Coronary artery (tissue), 2 donors: ENCODE results near the gene RNGTT.

Experiments used
- DNase-seq: peaks from one replicate; pipeline ENCODE4 v3.0.0-alpha.2; 2017; ENCODE audit warnings: low spot score
- H3K27ac ChIP-seq, 2 donors: fragments of 200-600 bp; sonication (generic); one replicate each; pipeline ENCODE4 v1.5.1; 2016 to 2019
- H3K4me3 ChIP-seq: fragments of 200-600 bp; sonication (generic); 2 replicates; pipeline ENCODE4 v1.5.1; 2016; ENCODE audit warnings: mild to moderate bottlenecking, moderate library complexity
- TF ChIP-seq, protein P1 (sequence below): fragments of 200-600 bp; sonication (generic); IDR thresholded peaks from one replicate; pipeline ENCODE4 v1.5.1; 2019; ENCODE audit warnings: antibody characterized with exemption

The RNGTT gene

DNA sequence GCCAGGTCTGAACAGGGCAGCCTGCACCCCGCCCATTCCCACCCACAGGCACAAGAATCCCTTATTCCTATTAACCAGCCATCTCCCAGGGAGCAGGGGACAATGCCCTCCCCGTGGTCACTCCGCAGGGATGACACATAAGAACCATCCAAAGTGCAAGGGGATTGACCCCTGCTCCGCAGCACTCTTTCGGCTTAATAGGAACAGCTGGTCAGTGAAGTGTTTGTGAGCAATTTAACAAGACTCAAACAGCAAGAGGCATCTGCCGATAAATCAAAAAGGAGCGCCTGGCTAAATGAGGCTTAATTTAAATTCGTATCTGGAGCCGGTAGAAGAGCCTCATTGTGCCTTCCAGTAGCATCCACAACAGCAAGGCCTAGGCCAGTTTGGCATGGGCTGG lies 389.4 kb downstream of the RNGTT start:
- DNase-seq: no peak
- H3K4me3 ChIP-seq: no peak overlapping the region
- TF ChIP-seq, protein P1, sequence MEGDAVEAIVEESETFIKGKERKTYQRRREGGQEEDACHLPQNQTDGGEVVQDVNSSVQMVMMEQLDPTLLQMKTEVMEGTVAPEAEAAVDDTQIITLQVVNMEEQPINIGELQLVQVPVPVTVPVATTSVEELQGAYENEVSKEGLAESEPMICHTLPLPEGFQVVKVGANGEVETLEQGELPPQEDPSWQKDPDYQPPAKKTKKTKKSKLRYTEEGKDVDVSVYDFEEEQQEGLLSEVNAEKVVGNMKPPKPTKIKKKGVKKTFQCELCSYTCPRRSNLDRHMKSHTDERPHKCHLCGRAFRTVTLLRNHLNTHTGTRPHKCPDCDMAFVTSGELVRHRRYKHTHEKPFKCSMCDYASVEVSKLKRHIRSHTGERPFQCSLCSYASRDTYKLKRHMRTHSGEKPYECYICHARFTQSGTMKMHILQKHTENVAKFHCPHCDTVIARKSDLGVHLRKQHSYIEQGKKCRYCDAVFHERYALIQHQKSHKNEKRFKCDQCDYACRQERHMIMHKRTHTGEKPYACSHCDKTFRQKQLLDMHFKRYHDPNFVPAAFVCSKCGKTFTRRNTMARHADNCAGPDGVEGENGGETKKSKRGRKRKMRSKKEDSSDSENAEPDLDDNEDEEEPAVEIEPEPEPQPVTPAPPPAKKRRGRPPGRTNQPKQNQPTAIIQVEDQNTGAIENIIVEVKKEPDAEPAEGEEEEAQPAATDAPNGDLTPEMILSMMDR: no peak
- H3K27ac ChIP-seq: no peak overlapping the region

DNA sequence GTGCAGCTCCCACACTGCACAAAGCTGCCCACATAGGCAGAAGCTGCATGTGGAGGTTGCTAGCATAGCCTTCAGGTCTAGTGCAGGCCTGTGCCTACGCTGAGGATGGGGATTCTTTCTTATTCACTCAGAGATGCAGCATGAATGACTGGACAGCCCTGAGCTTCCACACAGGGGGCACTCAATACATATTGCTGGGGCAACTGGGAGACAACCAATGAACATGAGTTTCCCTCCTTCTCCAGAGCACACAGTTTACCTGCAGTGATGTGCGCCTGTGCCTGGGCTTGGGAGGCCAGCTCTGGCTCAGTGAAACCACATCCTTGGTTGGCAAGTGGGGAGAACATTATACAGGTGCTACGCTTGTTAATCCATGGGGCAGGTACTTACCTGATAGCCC lies 389.9 kb downstream of the RNGTT start:
- no peak overlapping the region for H3K27ac ChIP-seq
- TF ChIP-seq, protein P1: no peak
- no peak for DNase-seq
- H3K4me3 ChIP-seq: no peak overlapping the region

DNA sequence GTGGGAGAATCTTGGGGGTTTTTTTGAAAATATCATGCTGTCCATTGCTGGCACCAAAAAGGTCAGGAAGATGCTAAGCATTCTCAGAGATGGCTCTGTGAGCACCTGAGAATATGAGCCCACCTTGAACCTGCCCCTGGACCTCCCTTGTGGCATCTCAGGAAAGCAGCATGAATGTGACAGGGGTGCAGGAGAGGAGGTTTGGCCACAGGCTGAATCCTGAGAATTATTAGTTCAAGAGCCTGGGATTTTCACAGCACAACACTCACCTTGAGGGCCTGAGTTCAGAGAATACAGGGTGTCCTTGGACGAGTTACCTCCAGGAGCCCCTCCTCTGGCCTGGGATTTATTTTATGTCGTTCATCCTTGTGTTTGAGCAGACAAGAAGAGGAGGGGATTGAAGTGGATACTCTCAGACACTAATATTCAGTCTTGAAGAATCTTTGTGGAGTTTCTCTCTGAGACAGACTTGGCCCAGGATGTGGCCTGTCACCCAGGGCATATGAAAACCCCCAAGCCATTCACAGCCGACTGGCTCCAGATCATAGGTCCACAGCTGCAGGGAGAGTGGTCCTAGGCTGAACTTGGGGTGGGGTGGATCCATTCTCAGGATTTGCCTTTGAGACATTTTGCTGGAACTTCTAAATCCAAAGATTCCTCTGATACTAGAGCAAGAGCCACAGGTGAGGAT lies 390.8 kb downstream of the RNGTT start:
- no peak for DNase-seq
- no peak overlapping the region for H3K4me3 ChIP-seq
- TF ChIP-seq, protein P1: no peak
- H3K27ac ChIP-seq: no peak overlapping the region

DNA sequence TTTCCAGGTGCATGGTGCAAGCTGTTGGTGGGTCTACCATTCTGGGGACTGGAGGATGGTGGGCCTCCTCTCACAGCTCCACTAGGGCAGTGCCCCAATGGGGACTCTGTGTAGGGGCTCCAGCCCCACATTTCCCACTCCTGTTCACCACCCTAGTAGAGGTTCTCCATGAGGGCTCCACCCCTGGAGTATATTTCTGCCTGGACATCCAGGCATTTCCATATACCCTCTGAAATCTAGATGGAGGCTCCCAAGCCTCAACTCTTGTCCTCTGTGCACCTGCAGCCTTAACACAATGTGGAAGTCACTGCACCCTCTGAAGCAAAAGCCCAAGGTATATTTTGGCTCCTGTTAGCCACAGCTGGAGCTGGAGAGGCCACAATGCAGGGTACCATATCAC lies 393.5 kb downstream of the RNGTT start:
- H3K27ac ChIP-seq: no peak overlapping the region
- TF ChIP-seq, protein P1: no peak
- DNase-seq: no peak
- no peak overlapping the region for H3K4me3 ChIP-seq

DNA sequence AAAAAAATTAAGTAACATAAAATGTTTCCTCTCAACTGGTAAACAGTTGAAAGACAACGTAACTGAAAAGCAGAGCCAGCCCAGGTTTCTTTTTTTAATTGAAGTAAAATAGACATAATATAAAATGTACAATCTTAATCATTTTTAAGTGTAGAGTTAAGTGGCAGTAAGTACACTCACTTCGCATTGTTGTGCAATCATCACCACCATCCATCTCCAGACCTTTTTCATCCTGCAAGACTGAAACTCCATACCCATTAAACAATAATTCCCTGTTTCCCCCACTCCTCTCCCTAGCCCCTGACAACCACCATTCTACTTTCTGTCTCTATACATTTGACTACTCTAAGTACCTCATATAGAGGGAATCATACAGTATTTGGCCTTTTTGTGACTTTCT lies 395.7 kb downstream of the RNGTT start:
- DNase-seq: no peak
- Histone ChIP-seq H3K4me3 (no peak overlapping the region), H3K27ac (no peak overlapping the region)
- TF ChIP-seq, protein P1: no peak

DNA sequence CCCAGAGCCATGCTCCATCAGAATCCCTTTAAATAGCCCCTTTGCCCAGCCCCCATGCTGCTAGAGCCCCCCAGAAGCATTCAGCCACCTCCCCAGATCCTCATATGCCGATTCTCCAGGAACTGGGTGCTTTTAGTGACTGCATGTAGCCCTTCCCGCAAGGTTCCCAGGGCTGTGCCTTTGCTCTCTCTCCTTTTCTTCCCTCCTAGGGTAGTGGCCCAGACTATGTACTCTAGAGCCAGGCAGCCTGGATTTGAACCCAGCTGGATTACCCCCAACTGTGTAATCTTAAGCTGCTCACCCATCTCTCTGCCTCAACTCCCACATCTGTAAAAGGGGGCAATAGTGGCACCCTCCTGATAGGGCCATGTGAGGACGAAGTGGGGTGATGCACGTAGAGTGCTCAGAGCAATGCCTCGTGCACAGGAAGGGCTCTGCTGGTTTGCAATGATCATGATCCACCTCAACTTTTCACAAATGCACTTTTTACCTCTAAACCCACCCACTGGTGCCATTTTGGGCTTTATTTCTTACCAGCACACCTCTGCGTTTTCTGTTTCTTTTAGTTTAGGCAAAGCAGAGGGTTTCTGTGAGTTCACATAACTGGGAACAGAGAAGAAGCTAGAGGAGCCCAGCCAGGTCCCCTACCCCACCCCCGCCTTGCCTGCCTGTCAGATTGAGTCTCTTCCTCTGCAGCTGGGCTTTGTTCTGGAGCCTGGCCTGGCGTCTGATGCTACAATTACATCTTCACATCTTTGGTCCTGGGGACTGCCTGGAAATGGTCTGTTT lies 396.5 kb downstream of the RNGTT start:
- Histone ChIP-seq H3K4me3 (no peak overlapping the region), H3K27ac (no peak overlapping the region)
- TF ChIP-seq, protein P1: no peak
- no peak for DNase-seq

DNA sequence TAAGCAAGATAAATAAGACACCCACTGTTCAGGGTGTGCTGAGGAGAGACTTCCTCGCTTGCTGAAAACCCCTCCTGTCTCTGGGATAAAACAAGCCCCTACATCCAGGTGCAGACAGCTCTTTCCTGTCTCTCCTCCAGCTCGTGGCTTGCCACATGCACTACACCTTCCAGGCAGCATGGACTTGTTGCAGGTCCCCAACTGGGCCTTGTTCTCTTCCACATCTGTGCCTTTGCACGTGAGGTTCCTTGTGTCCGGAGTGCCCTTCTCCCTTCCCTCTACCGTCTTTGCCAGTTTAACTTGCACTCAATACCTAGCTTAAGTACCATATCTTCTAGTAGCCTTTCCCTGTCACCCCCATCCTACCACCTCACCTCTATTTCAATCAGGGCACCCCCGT lies 397.6 kb downstream of the RNGTT start:
- no peak for DNase-seq

More for the DNA sequence above, 397.6 kb downstream of the RNGTT start:
- H3K27ac ChIP-seq: no peak overlapping the region
- H3K4me3 ChIP-seq: no peak overlapping the region
- TF ChIP-seq, protein P1: no peak
